ENCODE results near the gene HEXD.

Gene HEXD

DNA sequence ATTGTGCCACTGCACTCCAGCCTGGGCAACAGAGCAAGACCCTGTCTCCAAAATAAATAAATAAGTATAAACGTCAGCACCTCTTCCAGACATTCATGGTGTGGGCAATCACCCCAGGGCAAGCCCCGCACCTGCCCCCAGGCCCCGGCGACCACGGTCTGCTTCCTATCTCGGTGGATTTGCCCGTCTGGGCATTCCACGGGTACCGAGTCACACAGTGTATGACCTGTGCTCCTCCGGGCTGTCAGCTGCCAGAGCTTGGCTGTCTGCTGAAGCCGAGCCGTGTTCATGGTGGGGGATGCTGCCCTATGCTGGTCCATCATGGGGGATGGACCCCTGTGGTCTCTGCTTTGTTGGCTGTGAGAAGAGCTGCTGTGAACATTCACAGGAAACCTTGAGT lies 17.0 kb downstream of the HEXD start:
- ChIA-PET CTCF (interaction anchor here (0.6 kb wide), 1 partner anchor 414 kb away, joined by 5 read pairs; no protein-coding TSS in a partner anchor), POLR2A (no interaction called here)
- peak; percentile 23; the same call in 1 of the 2 replicates for TF ChIP-seq GLIS2 (tag by site-specific recombination; IDR thresholded peaks at IDR 0.05)
- TF ChIP-seq YY1 (tag by site-specific recombination; IDR thresholded peaks at IDR 0.05) = no peak
- peak; percentile 37; the same call in 1 of the 2 replicates for TF ChIP-seq ZIC2 (tag by site-specific recombination; IDR thresholded peaks at IDR 0.05)
- no peak for TF ChIP-seq ZNF48 (tag by site-specific recombination; IDR thresholded peaks at IDR 0.05)
- peak; percentile 39; the same call in 1 of the 2 replicates for TF ChIP-seq GLIS1 (tag by site-specific recombination; IDR thresholded peaks at IDR 0.05)
- no peak for TF ChIP-seq ZBTB17 (tag by site-specific recombination; IDR thresholded peaks at IDR 0.05)
- no peak for TF ChIP-seq ZNF211 (tag by site-specific recombination; IDR thresholded peaks at IDR 0.05; ENCODE audit: low read depth)
- Histone ChIP-seq H3K36me3 (ENCODE audit: control insufficient read depth in 2 of 2, insufficient read depth in 1 of 2, low read length in 2 of 2) (peaks cover 4 to 32% of the 10 kb centered on the region in 2 experiments; a peak in 2 of 3 replicates), H3K9me3 (ENCODE audit: control insufficient read depth, insufficient read depth, low read depth, low read length) (no peaks in the 10 kb centered on the region), H3K27ac (ENCODE audit: extremely low read depth, low read depth, low read length) (no peak overlapping the region), H3K4me3 (ENCODE audit: low read depth, low read length) (no peak overlapping the region), H3K4me1 (ENCODE audit: control insufficient read depth, insufficient read depth, low read length) (no peaks in the 10 kb centered on the region)

DNA sequence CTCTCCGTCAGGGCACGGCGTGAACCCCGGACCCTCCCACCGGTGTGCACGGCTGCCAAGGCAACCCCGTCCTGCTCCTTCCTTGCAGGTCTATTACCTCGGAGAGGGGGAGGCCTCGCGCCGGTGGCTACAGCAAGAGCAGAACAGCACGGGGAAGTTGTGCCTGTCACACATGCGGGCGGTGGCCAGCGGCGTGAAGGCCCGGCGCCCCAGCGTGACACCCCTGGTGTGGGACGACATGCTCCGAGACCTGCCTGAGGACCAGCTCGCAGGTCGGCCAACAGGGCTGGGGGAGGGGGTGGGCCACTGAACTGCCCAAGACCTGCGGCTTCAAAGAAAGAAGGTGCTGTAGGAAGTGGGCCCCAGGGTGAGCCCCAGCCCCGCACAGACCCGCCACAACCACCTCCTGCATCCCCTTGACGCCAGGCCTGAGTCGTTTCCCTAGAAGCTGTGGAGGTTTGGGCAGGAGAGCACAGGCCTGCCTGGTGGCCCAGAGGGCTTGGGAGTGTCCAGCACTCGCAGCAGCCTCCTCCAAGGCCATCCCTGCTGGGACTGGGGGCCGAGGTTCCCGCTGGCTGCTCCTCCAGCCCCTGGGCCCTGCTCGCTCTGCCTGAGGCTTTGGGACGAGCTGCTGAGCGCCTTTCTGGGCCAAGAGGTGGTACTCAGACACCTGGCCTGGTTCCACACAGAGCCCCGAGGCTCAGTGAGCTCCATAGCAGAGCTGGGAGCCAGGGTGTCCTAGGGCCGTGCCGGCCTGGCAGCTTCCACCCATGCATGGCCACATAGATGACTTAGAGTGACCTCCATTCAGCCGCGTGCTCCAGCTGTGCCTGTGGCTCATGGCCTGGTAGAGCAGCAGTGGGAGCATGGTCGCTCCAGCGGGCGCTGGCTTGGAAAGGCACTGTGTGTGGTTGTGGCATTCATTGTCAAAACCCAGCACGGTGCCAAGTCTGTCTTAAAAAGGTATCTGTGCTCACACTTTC lies 17.7 kb downstream of the HEXD start:
- TF ChIP-seq, protein P1, sequence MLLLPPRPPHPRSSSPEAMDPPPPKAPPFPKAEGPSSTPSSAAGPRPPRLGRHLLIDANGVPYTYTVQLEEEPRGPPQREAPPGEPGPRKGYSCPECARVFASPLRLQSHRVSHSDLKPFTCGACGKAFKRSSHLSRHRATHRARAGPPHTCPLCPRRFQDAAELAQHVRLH (tag by site-specific recombination; IDR thresholded peaks at IDR 0.05) = no peak
- no peak for TF ChIP-seq ZNF366 (tag by site-specific recombination; conservative IDR thresholded peaks at IDR 0.05)
- no peak for TF ChIP-seq ZFHX2 (tag by site-specific recombination; conservative IDR thresholded peaks at IDR 0.05)
- TF ChIP-seq ZBTB20 (tag by site-specific recombination; IDR thresholded peaks at IDR 0.05) = no peak
- TF ChIP-seq, protein P2, sequence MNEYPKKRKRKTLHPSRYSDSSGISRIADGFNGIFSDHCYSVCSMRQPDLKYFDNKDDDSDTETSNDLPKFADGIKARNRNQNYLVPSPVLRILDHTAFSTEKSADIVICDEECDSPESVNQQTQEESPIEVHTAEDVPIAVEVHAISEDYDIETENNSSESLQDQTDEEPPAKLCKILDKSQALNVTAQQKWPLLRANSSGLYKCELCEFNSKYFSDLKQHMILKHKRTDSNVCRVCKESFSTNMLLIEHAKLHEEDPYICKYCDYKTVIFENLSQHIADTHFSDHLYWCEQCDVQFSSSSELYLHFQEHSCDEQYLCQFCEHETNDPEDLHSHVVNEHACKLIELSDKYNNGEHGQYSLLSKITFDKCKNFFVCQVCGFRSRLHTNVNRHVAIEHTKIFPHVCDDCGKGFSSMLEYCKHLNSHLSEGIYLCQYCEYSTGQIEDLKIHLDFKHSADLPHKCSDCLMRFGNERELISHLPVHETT (tag by site-specific recombination; IDR thresholded peaks at IDR 0.05) = no peak
- no peak for TF ChIP-seq OVOL3 (tag by site-specific recombination; IDR thresholded peaks at IDR 0.05)
- TF ChIP-seq ZNF501 (tag by site-specific recombination; IDR thresholded peaks at IDR 0.05) = no peak
- TF ChIP-seq ZNF658 (tag by site-specific recombination; IDR thresholded peaks at IDR 0.05) = no peak
- no peak for TF ChIP-seq GFI1B (tag by site-specific recombination; IDR thresholded peaks at IDR 0.05)
- Histone ChIP-seq H3K4me1 (ENCODE audit: control insufficient read depth, insufficient read depth, low read length) (no peaks in the 10 kb centered on the region), H3K9me3 (ENCODE audit: control insufficient read depth, insufficient read depth, low read depth, low read length) (no peaks in the 10 kb centered on the region), H3K27ac (ENCODE audit: extremely low read depth, low read depth, low read length) (no peak overlapping the region), H3K4me3 (ENCODE audit: low read depth, low read length) (no peak overlapping the region), H3K36me3 (ENCODE audit: control insufficient read depth in 2 of 2, insufficient read depth in 1 of 2, low read length in 2 of 2) (peaks cover 3 to 32% of the 10 kb centered on the region in 2 experiments; a peak in 2 of 3 replicates)
- CTCF ChIA-PET = no interaction called here
- POLR2A ChIA-PET = no interaction called here

DNA sequence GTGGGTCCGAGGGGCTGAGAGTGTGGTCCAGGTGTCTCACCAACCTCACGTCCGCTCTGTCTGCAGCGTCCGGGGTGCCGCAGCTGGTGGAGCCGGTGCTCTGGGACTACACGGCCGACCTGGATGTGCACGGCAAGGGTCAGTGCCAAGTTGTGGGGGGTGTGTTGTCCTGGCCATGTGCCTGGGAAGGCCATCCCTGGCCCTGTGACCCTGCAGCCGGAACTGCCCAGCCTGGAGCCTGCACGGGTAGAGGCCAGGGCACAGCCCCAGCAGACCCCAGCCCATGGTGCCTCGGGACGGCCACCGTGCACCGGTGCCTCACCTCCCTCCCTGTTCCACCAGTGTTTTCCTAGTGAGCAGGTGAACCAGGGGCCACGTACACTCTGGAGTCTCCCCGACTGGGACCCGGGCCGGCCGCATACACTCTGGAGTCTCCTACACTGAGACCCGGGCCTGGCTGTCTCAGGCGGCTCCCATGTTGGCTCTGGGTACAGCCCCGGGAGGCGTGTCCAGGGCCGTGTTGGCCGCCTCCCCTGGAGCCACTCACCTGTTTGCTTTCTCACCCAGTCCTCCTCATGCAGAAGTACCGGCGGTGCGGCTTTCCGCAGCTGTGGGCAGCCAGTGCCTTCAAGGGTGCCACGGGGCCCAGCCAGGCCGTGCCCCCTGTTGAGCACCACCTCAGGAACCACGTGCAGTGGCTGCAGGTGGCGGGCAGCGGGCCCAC lies 18.6 kb downstream of the HEXD start:
- TF ChIP-seq ZNF621 (tag by site-specific recombination; IDR thresholded peaks at IDR 0.05) (no peak), SCRT2 (tag by site-specific recombination; IDR thresholded peaks at IDR 0.05) (0 out of 2 replicates have a peak, but pooled peaks have one; percentile 35), SCRT1 (tag by site-specific recombination; IDR thresholded peaks at IDR 0.05; ENCODE audit: borderline replicate concordance) (0 out of 2 replicates have a peak, but pooled peaks have one; percentile 33)
- H3K4me1 ChIP-seq (ENCODE audit: control insufficient read depth, insufficient read depth, low read length) = no peaks in the 10 kb centered on the region
- no peak overlapping the region for H3K27ac ChIP-seq (ENCODE audit: extremely low read depth, low read depth, low read length)
- peaks cover 0 to 32% of the 10 kb centered on the region in 2 experiments; a peak in 2 of 3 replicates for H3K36me3 ChIP-seq (ENCODE audit: control insufficient read depth in 2 of 2, insufficient read depth in 1 of 2, low read length in 2 of 2)
- H3K9me3 ChIP-seq (ENCODE audit: control insufficient read depth, insufficient read depth, low read depth, low read length) = no peaks in the 10 kb centered on the region
- H3K4me3 ChIP-seq (ENCODE audit: low read depth, low read length) = no peak overlapping the region
- POLR2A ChIA-PET = no interaction called here
- CTCF ChIA-PET = no interaction called here
